Measurements from ENCODE around the gene TMC7. TPM values are rescaled to one million over a fixed set of nuclear protein-coding genes. Genes with fewer than 3 reads are reported as not detected.

Gene TMC7
- polyA plus RNA-seq, 1 of the 3 experiments (the other 2 are of a cell fraction): 0.66 TPM

GRCh38 chr16:19040400-19040799, 56.7 kb downstream of the TMC7 start:
- H3K27ac ChIP-seq (ENCODE audit: low read depth in 2 of 2, low read length in 1 of 2): no peak overlapping the region
- no peaks in the 10 kb centered on the region for H3K4me1 ChIP-seq (ENCODE audit: control insufficient read depth in 1 of 2, insufficient read depth in 2 of 2, low read depth in 1 of 2, low read length in 1 of 2)
- H2AFZ ChIP-seq (ENCODE audit: low read depth): no peak overlapping the region
- no peaks in the 10 kb centered on the region for H3K9me3 ChIP-seq
- 89% methylated on average over 2 of the region's 2 CpGs for WGBS (ENCODE audit: low lambda C conversion rate)
- DNase-seq: no peak
- no peaks in the 10 kb centered on the region for H3K9me2 ChIP-seq
- ChIA-PET POLR2A (no interaction called here), CTCF (interaction anchor here (2.6 kb wide), 1 partner anchor 57 kb away, joined by 7 read pairs; the partner anchor contains the start of gene TMC7)
- H3K79me2 ChIP-seq (ENCODE audit: insufficient read depth): no peaks in the 10 kb centered on the region
- H3K4me2 ChIP-seq: no peak overlapping the region
- TF ChIP-seq, protein P1, sequence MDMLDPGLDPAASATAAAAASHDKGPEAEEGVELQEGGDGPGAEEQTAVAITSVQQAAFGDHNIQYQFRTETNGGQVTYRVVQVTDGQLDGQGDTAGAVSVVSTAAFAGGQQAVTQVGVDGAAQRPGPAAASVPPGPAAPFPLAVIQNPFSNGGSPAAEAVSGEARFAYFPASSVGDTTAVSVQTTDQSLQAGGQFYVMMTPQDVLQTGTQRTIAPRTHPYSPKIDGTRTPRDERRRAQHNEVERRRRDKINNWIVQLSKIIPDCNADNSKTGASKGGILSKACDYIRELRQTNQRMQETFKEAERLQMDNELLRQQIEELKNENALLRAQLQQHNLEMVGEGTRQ (IDR thresholded peaks at IDR 0.05; ENCODE audit: borderline replicate concordance, low read depth, low read length): no peak
- TF ChIP-seq GATA2 (CRISPR knock-in tag; IDR thresholded peaks at IDR 0.05) (no peak), NRF1 (IDR thresholded peaks at IDR 0.05; ENCODE audit: low read depth, low read length) (no peak), ZBTB33 (IDR thresholded peaks at IDR 0.05; ENCODE audit: borderline replicate concordance, low read depth) (no peak), FOSL2 (IDR thresholded peaks at IDR 0.05; ENCODE audit: borderline replicate concordance, low read depth) (no peak), ELF1 (IDR thresholded peaks at IDR 0.05) (no peak), CTCF (IDR thresholded peaks at IDR 0.05) (no peak)
- TF ChIP-seq, protein P2, sequence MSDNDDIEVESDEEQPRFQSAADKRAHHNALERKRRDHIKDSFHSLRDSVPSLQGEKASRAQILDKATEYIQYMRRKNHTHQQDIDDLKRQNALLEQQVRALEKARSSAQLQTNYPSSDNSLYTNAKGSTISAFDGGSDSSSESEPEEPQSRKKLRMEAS (IDR thresholded peaks at IDR 0.05; ENCODE audit: low read depth): no peak
- no peaks in the 10 kb centered on the region for H3F3A ChIP-seq (replicated peaks; ENCODE audit: insufficient read depth)
- no peaks in the 10 kb centered on the region for H3K36me3 ChIP-seq (replicated peaks in 1 of 2; ENCODE audit: control insufficient read depth in 1 of 2, insufficient read depth in 2 of 2, low read length in 1 of 2)
- H3K4me3 ChIP-seq (ENCODE audit: low read depth in 2 of 2, low read length in 1 of 2): no peak overlapping the region
- H4K20me1 ChIP-seq (ENCODE audit: insufficient read depth): no peaks in the 10 kb centered on the region
- no peak overlapping the region for H3K9ac ChIP-seq
- H3K27me3 ChIP-seq (ENCODE audit: insufficient read depth): no peaks in the 10 kb centered on the region

- TF ChIP-seq, protein P3, sequence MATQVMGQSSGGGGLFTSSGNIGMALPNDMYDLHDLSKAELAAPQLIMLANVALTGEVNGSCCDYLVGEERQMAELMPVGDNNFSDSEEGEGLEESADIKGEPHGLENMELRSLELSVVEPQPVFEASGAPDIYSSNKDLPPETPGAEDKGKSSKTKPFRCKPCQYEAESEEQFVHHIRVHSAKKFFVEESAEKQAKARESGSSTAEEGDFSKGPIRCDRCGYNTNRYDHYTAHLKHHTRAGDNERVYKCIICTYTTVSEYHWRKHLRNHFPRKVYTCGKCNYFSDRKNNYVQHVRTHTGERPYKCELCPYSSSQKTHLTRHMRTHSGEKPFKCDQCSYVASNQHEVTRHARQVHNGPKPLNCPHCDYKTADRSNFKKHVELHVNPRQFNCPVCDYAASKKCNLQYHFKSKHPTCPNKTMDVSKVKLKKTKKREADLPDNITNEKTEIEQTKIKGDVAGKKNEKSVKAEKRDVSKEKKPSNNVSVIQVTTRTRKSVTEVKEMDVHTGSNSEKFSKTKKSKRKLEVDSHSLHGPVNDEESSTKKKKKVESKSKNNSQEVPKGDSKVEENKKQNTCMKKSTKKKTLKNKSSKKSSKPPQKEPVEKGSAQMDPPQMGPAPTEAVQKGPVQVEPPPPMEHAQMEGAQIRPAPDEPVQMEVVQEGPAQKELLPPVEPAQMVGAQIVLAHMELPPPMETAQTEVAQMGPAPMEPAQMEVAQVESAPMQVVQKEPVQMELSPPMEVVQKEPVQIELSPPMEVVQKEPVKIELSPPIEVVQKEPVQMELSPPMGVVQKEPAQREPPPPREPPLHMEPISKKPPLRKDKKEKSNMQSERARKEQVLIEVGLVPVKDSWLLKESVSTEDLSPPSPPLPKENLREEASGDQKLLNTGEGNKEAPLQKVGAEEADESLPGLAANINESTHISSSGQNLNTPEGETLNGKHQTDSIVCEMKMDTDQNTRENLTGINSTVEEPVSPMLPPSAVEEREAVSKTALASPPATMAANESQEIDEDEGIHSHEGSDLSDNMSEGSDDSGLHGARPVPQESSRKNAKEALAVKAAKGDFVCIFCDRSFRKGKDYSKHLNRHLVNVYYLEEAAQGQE (IDR thresholded peaks at IDR 0.05; ENCODE audit: low read depth, low read length): no peak
- TF ChIP-seq, protein P4, sequence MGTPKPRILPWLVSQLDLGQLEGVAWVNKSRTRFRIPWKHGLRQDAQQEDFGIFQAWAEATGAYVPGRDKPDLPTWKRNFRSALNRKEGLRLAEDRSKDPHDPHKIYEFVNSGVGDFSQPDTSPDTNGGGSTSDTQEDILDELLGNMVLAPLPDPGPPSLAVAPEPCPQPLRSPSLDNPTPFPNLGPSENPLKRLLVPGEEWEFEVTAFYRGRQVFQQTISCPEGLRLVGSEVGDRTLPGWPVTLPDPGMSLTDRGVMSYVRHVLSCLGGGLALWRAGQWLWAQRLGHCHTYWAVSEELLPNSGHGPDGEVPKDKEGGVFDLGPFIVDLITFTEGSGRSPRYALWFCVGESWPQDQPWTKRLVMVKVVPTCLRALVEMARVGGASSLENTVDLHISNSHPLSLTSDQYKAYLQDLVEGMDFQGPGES (IDR thresholded peaks at IDR 0.05; ENCODE audit: low read depth, low read length): no peak
- TF ChIP-seq TAF1 (IDR thresholded peaks at IDR 0.05; ENCODE audit: borderline replicate concordance, low read depth, low read length): no peak
- no peak for TF ChIP-seq RAD21 (IDR thresholded peaks at IDR 0.05; ENCODE audit: low read length)
- no peak for TF ChIP-seq EZH2phosphoT487 (IDR thresholded peaks at IDR 0.05; ENCODE audit: borderline replicate concordance, low read depth)
- no peak for TF ChIP-seq RFX5 (IDR thresholded peaks at IDR 0.05; ENCODE audit: low read length)
Observed at GRCh38 chr16:19044769-19045168, 61.0 kb downstream of the TMC7 start.

More at GRCh38 chr16:19044769-19045168, 61.0 kb downstream of the TMC7 start:
- Histone ChIP-seq H3K36me3 (replicated peaks in 1 of 2; ENCODE audit: control insufficient read depth in 1 of 2, insufficient read depth in 2 of 2, low read length in 1 of 2) (no peaks in the 10 kb centered on the region), H3K4me2 (no peak overlapping the region), H3K79me2 (ENCODE audit: insufficient read depth) (no peaks in the 10 kb centered on the region), H3K4me1 (ENCODE audit: control insufficient read depth in 1 of 2, insufficient read depth in 2 of 2, low read depth in 1 of 2, low read length in 1 of 2) (no peaks in the 10 kb centered on the region), H3F3A (replicated peaks; ENCODE audit: insufficient read depth) (no peaks in the 10 kb centered on the region), H2AFZ (ENCODE audit: low read depth) (no peak overlapping the region), H3K9me2 (no peaks in the 10 kb centered on the region), H4K20me1 (ENCODE audit: insufficient read depth) (no peaks in the 10 kb centered on the region), H3K9ac (no peak overlapping the region), H3K27me3 (ENCODE audit: insufficient read depth) (no peaks in the 10 kb centered on the region), H3K27ac (ENCODE audit: low read depth in 2 of 2, low read length in 1 of 2) (no peak overlapping the region), H3K9me3 (no peaks in the 10 kb centered on the region), H3K4me3 (ENCODE audit: low read depth in 2 of 2, low read length in 1 of 2) (no peak overlapping the region)
- DNase-seq: no peak
- WGBS (ENCODE audit: low lambda C conversion rate): 90% methylated on average over 10 of the region's 11 CpGs
- ChIA-PET POLR2A (no interaction called here), CTCF (interaction anchor here (1.7 kb wide), 1 partner anchor 61 kb away, joined by 5 read pairs; the partner anchor contains the start of gene TMC7)

All from SK-N-SH (cell line).